ENCODE measurements around the gene TMC8.
"Not testable (repeated sequence)": the region's sequence is repeated elsewhere in the genome, so short reads cannot be mapped to it uniquely, and the experiment has no call there.

Gene TMC8

GRCh38 chr17:78137392-78138203 lies 7.0 kb downstream of the TMC8 start:
- DNase-seq (ENCODE audit: low spot score): no peak

- DNase-seq (ENCODE audit: low spot score): no peak
Observed at GRCh38 chr17:78138204-78139060, 7.9 kb downstream of the TMC8 start.

GRCh38 chr17:78139861-78140168 lies 9.2 kb downstream of the TMC8 start:
- not testable (repeated sequence) for DNase-seq (ENCODE audit: low spot score)

- DNase-seq (ENCODE audit: low spot score): peak; percentile 98
Observed at GRCh38 chr17:78140169-78141051, 9.8 kb downstream of the TMC8 start.

- DNase-seq (ENCODE audit: low spot score): no peak
Observed at GRCh38 chr17:78141437-78142118, 11.0 kb downstream of the TMC8 start.

GRCh38 chr17:78142119-78142861 lies 11.7 kb downstream of the TMC8 start:
- no peak for DNase-seq (ENCODE audit: low spot score)

GRCh38 chr17:78143214-78144146 lies 12.9 kb downstream of the TMC8 start:
- no peak for DNase-seq (ENCODE audit: low spot score)

- peak; percentile 53 for DNase-seq (ENCODE audit: low spot score)
Observed at GRCh38 chr17:78144147-78144719, 13.7 kb downstream of the TMC8 start.

GRCh38 chr17:78144736-78145641 lies 14.4 kb downstream of the TMC8 start:
- DNase-seq (ENCODE audit: low spot score): no peak

- DNase-seq (ENCODE audit: low spot score): peak; percentile 28
Observed at GRCh38 chr17:78146471-78146869, 15.9 kb downstream of the TMC8 start.

- DNase-seq (ENCODE audit: low spot score): no peak
Observed at GRCh38 chr17:78146881-78147280, 16.3 kb downstream of the TMC8 start.

- no peak for DNase-seq (ENCODE audit: low spot score)
Observed at GRCh38 chr17:78147315-78147998, 16.9 kb downstream of the TMC8 start.

- no peak for DNase-seq (ENCODE audit: low spot score)
Observed at GRCh38 chr17:78148286-78149016, 17.9 kb downstream of the TMC8 start.

- DNase-seq (ENCODE audit: low spot score): no peak
Observed at GRCh38 chr17:78151514-78152008, 21.0 kb downstream of the TMC8 start.

GRCh38 chr17:78154903-78155811 lies 24.6 kb downstream of the TMC8 start:
- DNase-seq (ENCODE audit: low spot score): no peak

Measured in hematopoietic multipotent progenitor cell treated with erythropoietin and hydrocortisone succinate and interleukin-3 and kit ligand, for 15 days (in vitro differentiated cells).